Pancreas (tissue), 8 donors: ENCODE measurements around the gene GPALPP1. TPM values are rescaled to one million over a fixed set of nuclear protein-coding genes. Genes with fewer than 3 reads are reported as not detected.

ENCODE experiments used
- polyA plus RNA-seq, 2 donors: library from polyadenylated mRNA; stranded (reverse); fragments of 200-250 nt; gene quantifications; one replicate each; pipeline ENCODE4 v1.2.3, GENCODE V29; 2013
- total RNA-seq, 6 donors: library from RNA; stranded (reverse); fragmentation: NEBNext Ultra II Directional in 4 of 6; extraction: Animal tissue kit (Norgen Biotek cat#: 25700) in 4 of 6; gene quantifications; one replicate each; pipeline versions ENCODE4 v1.2.1 to v1.2.4, GENCODE V29; 2021 to 2023
- donor health status: healthy with polysubstance abuse.
- donor health status: DM: no; HTN: no; CAD: no; lungs with moderate emphysema.
- donor health status: DM: no; HTN: no; CAD: no.
- donor health status: Bipolar disorder and iron deficiency.
- donor health status: DM: yes; HTN: yes; CAD: no.
- donor health status: DM: no; HTN: no; CAD: no.
- donor health status: DM: no; HTN: no; CAD: no.
- donor health status: DM: yes; HTN: yes; CAD: no.

GPALPP1 gene
- total and polyA plus RNA-seq, 8 donors = 4.3 to 13.3 (median 8.8) TPM

Other genes starting within 250 kb of the GPALPP1 start
- 1 to 10 TPM; 1.1 to 3.0 (median 2.0) TPM for gene NUFIP1, start 67 bp upstream of the GPALPP1 start, total RNA-seq
- 1 to 10 TPM; 1.3 to 2.4 TPM for gene NUFIP1, start 67 bp upstream of the GPALPP1 start, polyA plus RNA-seq
- 1 to 10 TPM; 6.0 to 8.6 (median 7.7) TPM for gene GTF2F2, start 131.0 kb downstream of the GPALPP1 start, total RNA-seq
- 1 to 10 TPM; 7.1 to 8.2 TPM for gene GTF2F2, start 131.0 kb downstream of the GPALPP1 start, polyA plus RNA-seq
- gene KCTD4, start 211.5 kb downstream of the GPALPP1 start, total RNA-seq = under 1 TPM in 4 of 6 donors, not detected in 2; 0.09 to 0.21 (median 0.15) TPM
- gene KCTD4, start 211.5 kb downstream of the GPALPP1 start, polyA plus RNA-seq = under 1 TPM; 0.11 to 0.28 TPM